Body of pancreas (tissue), 4 donors: Measurements from ENCODE around the gene MRI1.

Experiments
- CTCF ChIP-seq, 7 experiments: fragments of 450-650 bp in 4 of 7; fragments of 200-600 bp in 3 of 7; sonication (generic) in 3 of 7; IDR thresholded peaks; one replicate each; pipeline ENCODE4 v1.5.1; 2016 to 2019; ENCODE audit warnings: antibody characterized with exemption in 7 of 7
- POLR2A ChIP-seq, 3 donors: fragments of 450-650 bp; IDR thresholded peaks; one replicate each; pipeline ENCODE4 v1.6.1; 2016; ENCODE audit warnings: antibody characterized with exemption in 3 of 3, mild to moderate bottlenecking in 2 of 3

DNA sequence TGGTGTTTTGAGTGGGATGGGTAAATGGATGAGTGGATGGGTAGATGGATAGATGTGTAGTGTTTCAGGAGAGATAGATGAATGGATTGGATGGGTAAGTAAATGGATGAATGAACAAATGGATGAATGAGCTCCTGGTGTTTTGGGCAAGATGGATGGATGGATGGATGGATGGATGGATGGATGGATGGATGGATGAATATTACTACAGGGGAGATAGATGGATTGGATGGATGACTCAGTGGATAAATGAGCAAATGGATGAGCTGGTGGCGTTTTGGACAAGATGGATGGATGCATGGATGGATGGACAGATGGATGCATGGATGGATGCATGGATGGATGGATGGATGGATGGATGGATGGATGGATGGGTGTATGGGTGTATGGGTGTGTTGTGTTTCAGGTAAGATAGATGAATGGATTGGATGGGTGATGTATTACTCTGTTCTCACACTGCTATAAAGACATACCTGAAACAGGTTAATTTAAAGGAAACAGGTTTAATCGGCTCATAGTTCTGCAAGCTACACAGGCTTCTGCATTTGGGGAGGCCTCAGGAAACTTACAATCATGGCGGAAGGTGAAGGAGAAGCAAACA, 43.2 kb downstream of the MRI1 start:
- no peak for TF ChIP-seq CTCF (IDR thresholded peaks at IDR 0.05)
- TF ChIP-seq POLR2A (IDR thresholded peaks at IDR 0.05), result no peak
